Neural cell (in vitro differentiated cells): Measurements from ENCODE around the gene BNIP5. TPM values are rescaled to one million over a fixed set of nuclear protein-coding genes. Genes with fewer than 3 reads are reported as not detected.

Experiments
- H2AFZ ChIP-seq: fragments of 200-600, 300-800 bp; sonication (generic), shearing (Covaris generic); 2 replicates; pipeline ENCODE4 v1.6.0; 2014; ENCODE audit warnings: low read depth, mild to moderate bottlenecking, antibody characterized with exemption, low read length, moderate library complexity
- H3F3A ChIP-seq: fragments of 200-600 bp; shearing (Covaris generic); 2 replicates; pipeline ENCODE4 v1.6.1; 2016; ENCODE audit warnings: mild to moderate bottlenecking, moderate library complexity, mixed read lengths, antibody characterized with exemption, low read length; ENCODE audit not compliant: insufficient read depth, poor library complexity, severe bottlenecking
- H3K27ac ChIP-seq: fragments of 200-600, 300-800 bp; sonication (generic), shearing (Covaris generic); 2 replicates; pipeline ENCODE4 v1.5.1; 2014; ENCODE audit warnings: mild to moderate bottlenecking, low read length, moderate library complexity
- H3K27me3 ChIP-seq: fragments of 300-800, 200-600 bp; sonication (generic), shearing (Covaris generic); 2 replicates; pipeline ENCODE4 v1.6.0; 2014; ENCODE audit warnings: mild to moderate bottlenecking, low read depth, low read length, moderate library complexity; ENCODE audit not compliant: insufficient read depth
- H3K36me3 ChIP-seq: fragments of 300-800, 200-600 bp; sonication (generic), shearing (Covaris generic); 2 replicates; pipeline ENCODE4 v1.5.1; 2014; ENCODE audit warnings: mild to moderate bottlenecking, antibody characterized with exemption, low read length, moderate library complexity; ENCODE audit not compliant: insufficient read depth
- H3K4me2 ChIP-seq: fragments of 300-800, 200-600 bp; sonication (generic), shearing (Covaris generic); 2 replicates; pipeline ENCODE4 v1.6.0; 2014; ENCODE audit warnings: mild to moderate bottlenecking, low read length
- H3K4me3 ChIP-seq: fragments of 300-800, 200-600 bp; sonication (generic), shearing (Covaris generic); 2 replicates; pipeline ENCODE4 v1.5.1; 2014; ENCODE audit warnings: mild to moderate bottlenecking, low read length, moderate library complexity
- H3K79me2 ChIP-seq: fragments of 200-600 bp; shearing (Covaris generic); replicated peaks from 2 replicates; pipeline ENCODE4 v1.6.0; 2014; ENCODE audit warnings: mild to moderate bottlenecking, low read length, moderate library complexity; ENCODE audit not compliant: insufficient read depth
- H3K9ac ChIP-seq: fragments of 300-800, 200-600 bp; sonication (generic), shearing (Covaris generic); 2 replicates; pipeline ENCODE4 v1.6.1; 2016; ENCODE audit warnings: mild to moderate bottlenecking, low read length, mixed read lengths
- H3K9me2 ChIP-seq: fragments of 200-600 bp; shearing (Covaris generic); 2 replicates; pipeline ENCODE4 v1.6.1; 2016; ENCODE audit warnings: mild to moderate bottlenecking, low read length, mixed read lengths; ENCODE audit not compliant: insufficient read depth
- H3K9me3 ChIP-seq: fragments of 200-600, 300-800 bp; sonication (generic), shearing (Covaris generic); 2 replicates; pipeline ENCODE4 v1.6.1; 2016; ENCODE audit warnings: mild to moderate bottlenecking, mixed run types, low read length, moderate library complexity, mixed read lengths
- H4K20me1 ChIP-seq: fragments of 200-600 bp; shearing (Covaris generic); 2 replicates; pipeline ENCODE4 v1.6.1; 2016; ENCODE audit warnings: mild to moderate bottlenecking, mixed run types; ENCODE audit not compliant: insufficient read depth
- CTCF ChIP-seq: fragments of 450-650 bp; IDR thresholded peaks from 2 replicates; pipeline ENCODE4 v1.5.1; 2014; ENCODE audit warnings: antibody characterized with exemption, mild to moderate bottlenecking, moderate library complexity; ENCODE audit not compliant: poor library complexity, severe bottlenecking
- EP300 ChIP-seq: fragments of 450-650 bp; conservative IDR thresholded peaks from 2 replicates; pipeline ENCODE4 v1.6.1; 2014; ENCODE audit warnings: antibody characterized with exemption, mild to moderate bottlenecking, moderate library complexity; ENCODE audit not compliant: poor library complexity, severe bottlenecking
- EZH2 ChIP-seq: fragments of 200-600, 300-800 bp; shearing (Covaris generic), sonication (generic); IDR thresholded peaks from 2 replicates; pipeline ENCODE4 v1.6.1; 2014; ENCODE audit warnings: antibody characterized with exemption, low read length, borderline replicate concordance, mild to moderate bottlenecking; ENCODE audit not compliant: insufficient read depth, poor library complexity, severe bottlenecking
- MXI1 ChIP-seq: fragments of 450-650 bp; conservative IDR thresholded peaks from 2 replicates; pipeline ENCODE4 v1.6.1; 2014; ENCODE audit warnings: antibody characterized with exemption, mild to moderate bottlenecking; ENCODE audit not compliant: poor library complexity, severe bottlenecking
- POLR2AphosphoS5 ChIP-seq: IDR thresholded peaks from 2 replicates; pipeline ENCODE4 v1.6.1; 2012
- RAD21 ChIP-seq: fragments of 450-650 bp; conservative IDR thresholded peaks from 2 replicates; pipeline ENCODE4 v1.6.1; 2014; ENCODE audit warnings: antibody characterized with exemption, mild to moderate bottlenecking, moderate library complexity
- SMC3 ChIP-seq: fragments of 450-650 bp; conservative IDR thresholded peaks from 2 replicates; pipeline ENCODE4 v1.6.1; 2014; ENCODE audit warnings: antibody characterized with exemption, mild to moderate bottlenecking, moderate library complexity; ENCODE audit not compliant: poor library complexity
- TAF1 ChIP-seq: IDR thresholded peaks from 2 replicates; pipeline ENCODE4 v1.6.1; 2012; ENCODE audit warnings: low read depth
- polyA plus RNA-seq: library from polyadenylated mRNA; depleted of rRNA; stranded (reverse); fragments of >200 nt; gene quantifications from 2 replicates; pipeline ENCODE4 v1.2.3, GENCODE V29; 2014

The BNIP5 gene
- polyA plus RNA-seq, 1 donor from 2014 or later: not detected

GRCh38 chr6:36360241-36361054 is 23.8 kb upstream of the BNIP5 start:
- H3K36me3 ChIP-seq: no peaks in the 10 kb centered on the region
- H3K27ac ChIP-seq: no peak overlapping the region
- TF ChIP-seq RAD21 (peak; percentile 98), MXI1 (peak; percentile 64), CTCF (peak; percentile 94), SMC3 (peak; percentile 96), EZH2 (no peak)
- H3F3A ChIP-seq: no peaks in the 10 kb centered on the region
- H3K9me2 ChIP-seq: no peaks in the 10 kb centered on the region
- H3K79me2 ChIP-seq: no peaks in the 10 kb centered on the region
- H2AFZ ChIP-seq: no peak overlapping the region
- no peaks in the 10 kb centered on the region for H3K27me3 ChIP-seq
- no peak overlapping the region for H3K9ac ChIP-seq
- no peaks in the 10 kb centered on the region for H3K9me3 ChIP-seq
- no peak overlapping the region for H3K4me3 ChIP-seq
- no peaks in the 10 kb centered on the region for H4K20me1 ChIP-seq
- H3K4me2 ChIP-seq: no peak overlapping the region

- TF ChIP-seq POLR2AphosphoS5: no peak
- TF ChIP-seq CTCF: no peak
- no peak for TF ChIP-seq SMC3
- no peak for TF ChIP-seq TAF1
- no peak for TF ChIP-seq RAD21
- no peak for TF ChIP-seq EP300
- TF ChIP-seq EZH2: no peak
- Histone ChIP-seq H3K36me3 (no peaks in the 10 kb centered on the region), H3K4me3 (no peak overlapping the region), H3K9ac (no peak overlapping the region), H3K9me3 (no peaks in the 10 kb centered on the region), H3F3A (no peaks in the 10 kb centered on the region), H3K79me2 (no peaks in the 10 kb centered on the region), H3K27ac (no peak overlapping the region), H2AFZ (no peak overlapping the region), H3K27me3 (no peaks in the 10 kb centered on the region), H3K4me2 (no peak overlapping the region), H3K9me2 (no peaks in the 10 kb centered on the region), H4K20me1 (no peaks in the 10 kb centered on the region)
These were observed 21.7 kb upstream of the BNIP5 start for GRCh38 chr6:36358226-36358915.
